ENCODE measurements around the gene HDAC4. TPM values are rescaled to one million over a fixed set of nuclear protein-coding genes. Genes with fewer than 3 reads are reported as not detected.

Gene HDAC4
- total RNA-seq, 1 donor from 2014 or later = 20.4 TPM

GRCh38 chr2:239152916-239153305 lies 247.9 kb downstream of the HDAC4 start:
- FAIRE-seq = no peak

GRCh38 chr2:239152239-239152915 lies 248.4 kb downstream of the HDAC4 start:
- FAIRE-seq (no peak), DNase-seq (ENCODE audit: low spot score in 2 of 2) (no peak)

More at GRCh38 chr2:239152916-239153305, 247.9 kb downstream of the HDAC4 start:
- DNase-seq (ENCODE audit: low spot score in 2 of 2) = no peak

- no peak for FAIRE-seq
- no peak for DNase-seq (ENCODE audit: low spot score in 2 of 2)
These were observed 249.4 kb downstream of the HDAC4 start for GRCh38 chr2:239151201-239152131.

GRCh38 chr2:239150125-239151011 lies 250.5 kb downstream of the HDAC4 start:
- no peak for FAIRE-seq
- no peak for DNase-seq (ENCODE audit: low spot score in 2 of 2)

GRCh38 chr2:239149501-239149900 lies 251.3 kb downstream of the HDAC4 start:
- no peak for FAIRE-seq

GRCh38 chr2:239148495-239149200 lies 252.2 kb downstream of the HDAC4 start:
- no peak for DNase-seq (ENCODE audit: low spot score in 2 of 2)
- no peak for FAIRE-seq

More at GRCh38 chr2:239149501-239149900, 251.3 kb downstream of the HDAC4 start:
- no peak for DNase-seq (ENCODE audit: low spot score in 2 of 2)

GRCh38 chr2:239147376-239147775 lies 253.4 kb downstream of the HDAC4 start:
- DNase-seq (ENCODE audit: low spot score in 2 of 2) (no peak), FAIRE-seq (no peak)

GRCh38 chr2:239146741-239147181 lies 254.1 kb downstream of the HDAC4 start:
- FAIRE-seq = no peak
- no peak for DNase-seq (ENCODE audit: low spot score in 2 of 2)

GRCh38 chr2:239146011-239146641 lies 254.7 kb downstream of the HDAC4 start:
- no peak for DNase-seq (ENCODE audit: low spot score in 2 of 2)
- FAIRE-seq = no peak

GRCh38 chr2:239145601-239146000 lies 255.2 kb downstream of the HDAC4 start:
- FAIRE-seq = no peak
- DNase-seq (ENCODE audit: low spot score in 2 of 2) = no peak

- DNase-seq (ENCODE audit: low spot score in 2 of 2) = no peak
- no peak for FAIRE-seq
These were observed 255.7 kb downstream of the HDAC4 start for GRCh38 chr2:239145106-239145505.

- no peak for FAIRE-seq
These were observed 256.2 kb downstream of the HDAC4 start for GRCh38 chr2:239144713-239144999.

GRCh38 chr2:239143858-239144712 lies 256.7 kb downstream of the HDAC4 start:
- DNase-seq (ENCODE audit: low spot score in 2 of 2) (peak in 1 of 2 donors; percentile 69), FAIRE-seq (no peak)

More at GRCh38 chr2:239144713-239144999, 256.2 kb downstream of the HDAC4 start:
- no peak for DNase-seq (ENCODE audit: low spot score in 2 of 2)

GRCh38 chr2:239142806-239143205 lies 258.0 kb downstream of the HDAC4 start:
- FAIRE-seq (no peak), DNase-seq (ENCODE audit: low spot score in 2 of 2) (no peak)

- no peak for FAIRE-seq
- no peak for DNase-seq (ENCODE audit: low spot score in 2 of 2)
These were observed 258.5 kb downstream of the HDAC4 start for GRCh38 chr2:239142296-239142695.

GRCh38 chr2:239141021-239141760 lies 259.6 kb downstream of the HDAC4 start:
- FAIRE-seq (no peak), DNase-seq (ENCODE audit: low spot score in 2 of 2) (no peak)

- no peak for FAIRE-seq
- DNase-seq (ENCODE audit: low spot score in 2 of 2) = no peak
These were observed 260.3 kb downstream of the HDAC4 start for GRCh38 chr2:239140346-239141020.
